ENCODE measurements around the gene PDE4B. TPM values are rescaled to one million over a fixed set of nuclear protein-coding genes. Genes with fewer than 3 reads are reported as not detected.

Gene PDE4B
- total and polyA plus RNA-seq, 2 of the 13 experiments (the other 11 are each of a cell fraction or from before 2014, with no cell fraction given): not detected

DNA sequence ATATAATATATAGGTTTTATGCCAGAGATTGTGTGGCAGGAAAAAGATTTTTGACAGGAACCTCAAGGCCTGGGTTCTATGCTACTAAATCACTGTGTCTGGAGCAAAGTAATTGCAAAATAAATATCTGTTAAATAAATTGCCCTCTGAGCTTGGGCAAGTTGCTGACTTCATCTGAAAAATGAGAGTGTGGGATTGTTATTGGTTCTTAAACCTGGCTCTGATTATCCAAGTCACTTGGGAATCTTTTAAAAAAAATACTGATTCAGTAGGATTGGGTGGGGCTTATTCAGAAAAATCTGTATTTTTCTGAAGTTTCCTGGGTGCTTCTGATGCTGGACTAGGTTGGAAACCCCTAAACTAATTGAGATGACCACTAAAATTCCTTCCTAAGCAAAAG, 567.1 kb downstream of the PDE4B start:
- Histone ChIP-seq H3K4me1 (ENCODE audit: insufficient read depth, low read length) (no peaks in the 10 kb centered on the region), H2AFZ (ENCODE audit: low read length) (no peak overlapping the region), H4K20me1 (ENCODE audit: insufficient read depth, low read length) (no peaks in the 10 kb centered on the region), H3K27me3 (ENCODE audit: control insufficient read depth in 1 of 2, insufficient read depth in 2 of 2, low read length in 2 of 2) (no peaks in the 10 kb centered on the region), H3K4me2 (ENCODE audit: low read depth, low read length) (no peak overlapping the region), H3K4me3 (replicated peaks in 1 of 3; ENCODE audit: insufficient read depth in 1 of 3, low read depth in 2 of 3, low read length in 3 of 3) (no peak overlapping the region), H3K27ac (ENCODE audit: extremely low read length, insufficient read depth, low read length) (no peak overlapping the region), H3K9ac (ENCODE audit: insufficient read depth, low read depth, low read length) (no peak overlapping the region), H3K9me3 (ENCODE audit: low read length) (no peaks in the 10 kb centered on the region), H3K36me3 (replicated peaks in 1 of 2; ENCODE audit: control insufficient read depth in 1 of 2, insufficient read depth in 2 of 2, low read length in 2 of 2) (no peaks in the 10 kb centered on the region), H3K79me2 (ENCODE audit: insufficient read depth, low read length) (no peaks in the 10 kb centered on the region)
- FAIRE-seq: no peak
- in situ Hi-C loops (cut with HindIII; ENCODE audit: extremely low pct_ligation_motif_present, low pct_unique_long_range_greater_than_20kb): no loop called here
- ChIA-PET CTCF (ENCODE audit: low intra/inter-chr PET ratio, low total read pairs) (no interaction called here), POLR2A (no interaction called here)
- ATAC-seq: no peak
- no TSS peak for BruUV-seq (replicated peaks)
- DNase-seq (ENCODE audit: low spot score): no peak
- intact Hi-C loops (cut with micrococcal nuclease; ENCODE audit: unreplicated experiment): no loop called here
- TF ChIP-seq BRCA1 (CRISPR knock-in tag; IDR thresholded peaks at IDR 0.05): no peak
- no peak for TF ChIP-seq SSRP1 (CRISPR knock-in tag; IDR thresholded peaks at IDR 0.05)
- TF ChIP-seq SP140L (CRISPR knock-in tag; IDR thresholded peaks at IDR 0.05; ENCODE audit: borderline replicate concordance): no peak
- TF ChIP-seq, protein P1, sequence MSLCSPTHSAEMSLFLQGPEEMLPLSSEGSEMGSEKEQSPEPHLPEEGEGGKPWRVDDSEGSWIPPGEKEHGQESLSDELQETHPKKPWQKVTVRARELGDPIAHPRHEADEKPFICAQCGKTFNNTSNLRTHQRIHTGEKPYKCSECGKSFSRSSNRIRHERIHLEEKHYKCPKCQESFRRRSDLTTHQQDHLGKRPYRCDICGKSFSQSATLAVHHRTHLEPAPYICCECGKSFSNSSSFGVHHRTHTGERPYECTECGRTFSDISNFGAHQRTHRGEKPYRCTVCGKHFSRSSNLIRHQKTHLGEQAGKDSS (CRISPR knock-in tag; IDR thresholded peaks at IDR 0.05; ENCODE audit: borderline replicate concordance, low read depth): no peak
- no peak for TF ChIP-seq MAZ (IDR thresholded peaks at IDR 0.05; ENCODE audit: borderline replicate concordance, low read depth, low read length)
- no peak for TF ChIP-seq MAZ (CRISPR knock-in tag; IDR thresholded peaks at IDR 0.05; ENCODE audit: low read depth)
- no peak for TF ChIP-seq ZEB1 (IDR thresholded peaks at IDR 0.05; ENCODE audit: insufficient replicate concordance, low read depth)
- TF ChIP-seq ZBTB42 (CRISPR knock-in tag; IDR thresholded peaks at IDR 0.05): no peak
- no peak for TF ChIP-seq ZNF605 (CRISPR knock-in tag; IDR thresholded peaks at IDR 0.05)
- TF ChIP-seq ARNT (IDR thresholded peaks at IDR 0.05): no peak
- no peak for TF ChIP-seq FIP1L1 (IDR thresholded peaks at IDR 0.05; ENCODE audit: borderline replicate concordance, insufficient read depth, low read depth, low read length)
- no peak for TF ChIP-seq ARID3A (IDR thresholded peaks at IDR 0.05; ENCODE audit: low read depth, low read length)
- no peak for TF ChIP-seq GABPA (IDR thresholded peaks at IDR 0.05; ENCODE audit: low read depth, low read length)
- no peak for TF ChIP-seq GABPA (CRISPR knock-in tag; IDR thresholded peaks at IDR 0.05; ENCODE audit: low read depth)
- no peak for TF ChIP-seq MAFK (conservative IDR thresholded peaks at IDR 0.05 in 1 of 2, IDR thresholded peaks at IDR 0.05 in 1 of 2; ENCODE audit: low read length in 2 of 2)
- no peak for TF ChIP-seq ZHX2 (IDR thresholded peaks at IDR 0.05; ENCODE audit: low read depth)
- no peak for TF ChIP-seq ZHX2 (CRISPR knock-in tag; IDR thresholded peaks at IDR 0.05; ENCODE audit: borderline replicate concordance)

Measured in HepG2 (cell line).